Measurements from ENCODE around the gene ZNF275.
"Not testable (repeated sequence)": the region's sequence is repeated elsewhere in the genome, so short reads cannot be mapped to it uniquely, and the experiment has no call there.

Gene ZNF275

DNA sequence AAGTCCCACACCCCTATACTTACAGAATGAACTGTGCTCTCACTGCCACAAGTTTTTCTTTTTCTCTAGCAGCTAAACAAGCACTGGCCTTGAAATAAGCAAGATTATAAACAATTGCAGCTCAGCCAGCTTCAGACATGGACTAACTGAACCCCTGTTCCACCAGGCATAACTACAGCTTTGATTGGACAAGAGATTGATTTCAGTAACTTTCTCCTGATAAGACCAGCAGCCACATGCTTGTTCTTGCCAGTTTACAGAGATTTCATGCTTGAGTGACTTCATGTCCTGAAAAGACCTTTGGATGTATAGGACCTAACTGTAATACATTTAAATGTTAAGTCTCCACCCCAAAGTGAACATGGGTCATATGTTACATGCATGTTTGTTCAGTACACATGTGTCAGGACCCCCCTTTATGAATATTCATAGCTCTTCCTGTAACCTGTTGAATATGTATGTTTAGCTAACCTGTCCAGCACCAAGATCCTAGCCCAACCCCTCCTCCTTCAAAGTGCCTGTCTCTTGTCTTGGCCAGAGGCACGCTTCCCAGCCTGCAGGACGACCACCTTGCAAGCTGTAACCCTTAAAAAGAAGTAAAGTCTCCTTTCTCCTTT is 27.9 kb downstream of the ZNF275 start:
- DNase-seq = no peak

DNA sequence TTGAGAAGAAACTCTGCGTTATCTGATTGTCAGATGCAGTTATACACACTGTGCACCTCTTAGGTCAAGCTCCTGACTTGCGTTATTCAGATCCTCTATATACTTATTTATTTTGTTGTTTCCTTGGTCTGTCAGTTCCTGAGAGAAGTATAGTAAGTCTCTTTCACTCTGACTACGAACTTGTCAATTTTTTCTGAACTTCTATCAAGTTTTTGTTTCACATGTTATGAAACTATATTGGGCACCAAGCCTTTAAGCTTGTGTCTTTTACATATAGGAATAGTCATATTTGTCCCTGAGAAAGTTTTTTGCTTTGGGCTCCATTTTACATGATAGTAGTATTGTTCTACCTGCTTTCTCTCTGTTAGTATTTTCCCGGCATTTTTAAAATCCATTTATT is 31.7 kb downstream of the ZNF275 start:
- DNase-seq = no peak

DNA sequence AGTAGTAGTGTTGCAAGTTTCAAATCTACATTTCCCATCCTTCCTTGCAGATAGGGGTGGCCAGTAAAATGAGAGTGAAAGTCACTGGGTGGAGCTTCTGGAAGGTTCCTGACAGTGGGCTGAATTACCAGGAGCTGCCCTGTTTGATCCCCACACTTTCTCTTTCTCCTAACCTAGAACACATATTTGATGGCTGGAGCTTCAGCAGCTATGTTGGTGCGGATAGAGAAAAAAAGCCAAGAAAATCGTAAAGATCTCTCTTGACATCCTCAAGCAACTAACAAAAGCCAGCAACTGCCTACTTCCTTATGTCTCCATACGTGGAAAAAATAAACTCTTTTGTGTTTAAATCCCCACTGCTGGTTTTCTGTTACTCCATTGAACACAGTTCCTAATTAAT is 32.2 kb downstream of the ZNF275 start:
- no peak for DNase-seq

DNA sequence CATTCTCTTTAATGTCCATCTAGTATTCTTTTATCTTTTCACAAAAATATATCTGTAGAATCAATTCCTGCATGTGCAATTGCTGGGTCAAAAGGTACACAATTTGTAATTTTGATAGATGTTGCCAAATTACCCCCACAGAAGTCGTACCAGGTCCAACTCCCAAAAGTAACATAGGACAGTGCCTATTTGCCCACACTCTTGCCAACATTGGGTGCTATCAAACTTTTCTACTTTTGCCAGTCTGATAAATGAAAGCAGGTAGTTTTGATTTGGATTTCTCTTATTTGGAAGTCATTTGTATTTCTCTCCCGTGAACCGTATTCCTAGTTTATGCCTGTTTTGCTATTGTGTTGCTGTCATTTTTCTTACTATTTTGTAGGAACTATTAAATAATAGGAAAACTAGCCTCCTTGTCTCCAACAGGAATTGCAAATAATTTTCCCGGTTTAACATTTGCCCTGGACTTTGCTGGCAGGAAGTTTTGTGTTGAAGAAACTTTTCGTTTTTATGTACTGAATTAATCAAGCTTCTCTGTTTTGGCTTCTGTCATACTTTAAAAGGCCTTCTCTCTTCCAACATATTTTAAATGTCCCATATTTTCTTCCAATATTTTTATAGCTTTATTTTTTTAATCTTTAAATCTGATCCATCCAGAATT is 33.1 kb downstream of the ZNF275 start:
- no peak for DNase-seq

DNA sequence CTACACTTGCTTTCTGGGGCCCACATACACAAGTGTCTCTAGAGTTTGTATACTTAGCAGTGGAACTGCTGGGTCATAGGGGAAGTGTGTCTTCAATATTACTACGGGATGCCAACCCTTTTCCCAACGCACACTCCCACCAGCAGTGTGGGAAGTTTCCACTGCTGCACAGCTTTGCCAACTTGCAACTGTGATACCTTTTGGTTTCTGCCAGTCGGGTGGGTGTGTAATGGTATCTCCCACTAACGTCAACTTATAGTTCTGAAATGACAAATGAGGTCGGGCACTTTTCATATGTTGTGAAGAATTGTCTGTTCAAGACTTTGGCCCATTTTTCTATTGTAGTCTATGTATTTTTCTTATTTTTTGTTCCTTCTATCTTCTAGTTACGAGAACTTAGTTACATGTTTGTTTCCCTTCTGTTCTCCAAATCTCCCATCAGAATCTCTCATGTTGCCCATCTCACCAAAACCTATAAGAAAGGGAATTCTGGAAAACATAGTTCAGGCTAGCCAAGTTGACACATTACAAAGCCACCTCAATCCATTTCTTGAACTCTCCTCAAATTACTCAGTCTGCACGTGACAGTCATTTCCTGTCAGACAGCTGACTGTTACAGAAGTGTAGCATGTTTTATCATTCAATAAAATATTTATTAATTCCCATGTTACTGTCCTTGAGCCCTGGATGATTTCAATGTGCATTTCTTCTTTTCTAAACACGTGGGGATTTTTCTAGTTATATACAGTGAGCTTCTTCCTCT is 36.5 kb downstream of the ZNF275 start:
- DNase-seq = no peak

DNA sequence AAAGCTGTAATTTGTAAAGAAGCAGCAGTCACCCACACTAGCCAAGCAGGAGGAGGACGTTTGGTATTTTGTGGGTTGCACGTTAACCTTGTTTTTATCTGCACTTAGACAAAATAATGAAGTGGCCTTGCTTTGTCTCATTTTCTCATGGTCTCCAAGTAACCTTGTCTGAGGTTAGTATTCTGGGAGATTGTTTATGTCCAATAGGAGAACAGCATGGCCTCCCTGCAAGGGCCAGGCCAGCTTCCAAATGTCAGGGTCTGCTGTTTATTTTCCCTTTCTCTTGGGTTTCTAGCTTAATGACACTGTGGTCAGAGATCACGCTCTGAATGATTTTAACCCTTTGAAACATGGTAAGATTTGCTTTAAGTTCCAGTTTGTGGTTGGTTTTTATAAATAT is 37.3 kb downstream of the ZNF275 start:
- DNase-seq = no peak

DNA sequence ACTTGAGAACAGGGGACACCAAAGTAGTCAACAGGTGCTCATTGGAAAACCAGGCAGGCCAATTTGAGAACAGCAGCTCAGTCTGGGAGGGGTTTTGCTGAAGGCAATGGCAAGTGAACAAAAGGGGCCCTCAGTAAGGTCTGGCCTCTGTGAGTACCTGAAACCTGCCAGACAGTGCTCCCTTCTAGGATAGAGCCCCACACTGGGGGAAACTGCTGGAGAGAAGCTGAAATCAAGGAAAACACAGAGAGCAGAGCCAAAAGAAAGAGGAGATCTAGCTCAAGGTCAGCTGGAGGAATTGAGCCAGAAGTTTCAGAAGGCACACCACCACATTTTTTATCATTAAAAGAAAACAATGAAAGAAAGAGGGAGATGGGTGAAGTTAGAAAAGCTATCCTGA is 39.0 kb downstream of the ZNF275 start:
- no peak for DNase-seq

DNA sequence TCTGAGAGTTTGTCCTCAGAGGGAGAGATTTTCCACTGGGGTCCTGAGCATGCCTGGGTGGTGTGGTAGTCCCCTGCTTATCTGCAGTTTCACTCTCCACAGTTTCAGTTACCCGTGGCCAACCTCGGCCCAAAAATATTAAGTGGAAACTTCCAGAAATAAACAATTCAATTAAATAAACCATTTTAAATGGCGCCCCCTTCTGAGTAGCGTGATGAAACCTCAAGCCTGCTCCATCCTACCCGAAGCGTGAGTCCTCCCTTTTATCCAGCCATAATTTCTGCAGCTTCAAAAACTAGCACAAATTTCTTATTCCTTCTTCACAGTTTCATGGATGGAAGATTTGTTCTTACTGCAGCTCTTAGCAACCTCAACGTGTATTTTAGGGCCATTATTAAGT is 40.5 kb downstream of the ZNF275 start:
- no peak for DNase-seq

DNA sequence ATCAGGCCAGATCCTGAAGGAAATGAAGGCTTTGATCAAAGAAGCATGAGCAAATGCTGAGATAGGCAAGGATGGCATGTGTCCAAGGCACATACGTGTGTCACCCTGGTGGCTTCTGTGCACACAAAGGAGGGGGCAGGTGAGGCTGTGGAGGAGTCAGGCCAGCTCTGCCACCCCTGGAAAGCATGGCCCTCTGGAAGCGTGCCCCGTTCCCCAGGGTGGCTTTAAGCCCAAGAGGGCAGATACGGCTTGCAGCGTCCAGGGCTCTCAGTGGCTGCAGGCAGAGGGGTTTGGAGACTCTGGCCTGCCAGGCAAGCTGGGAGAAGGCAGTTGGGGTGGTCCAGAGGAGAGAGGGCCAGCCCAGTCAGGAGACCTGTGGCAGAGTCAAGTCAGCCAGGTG is 41.6 kb downstream of the ZNF275 start:
- DNase-seq = no peak

DNA sequence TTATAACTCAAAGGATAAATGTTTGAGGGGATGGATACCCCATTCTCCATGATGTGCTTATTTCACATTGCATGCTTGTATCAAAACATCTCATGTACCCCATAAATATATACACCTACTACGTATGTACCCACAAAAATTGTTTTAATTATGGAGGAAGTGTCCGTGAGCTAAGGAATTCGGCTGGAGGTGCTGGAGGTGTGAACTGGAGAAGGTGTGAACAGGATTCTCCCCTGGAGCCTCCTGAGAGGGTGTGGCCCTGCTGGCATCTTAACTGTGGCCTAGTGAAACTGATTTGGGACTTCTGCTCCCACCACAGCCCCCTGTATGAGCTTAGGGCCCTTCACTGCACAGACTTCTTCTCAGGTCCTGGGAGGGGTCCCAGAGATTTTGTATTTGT is 43.8 kb downstream of the ZNF275 start:
- no peak for DNase-seq

DNA sequence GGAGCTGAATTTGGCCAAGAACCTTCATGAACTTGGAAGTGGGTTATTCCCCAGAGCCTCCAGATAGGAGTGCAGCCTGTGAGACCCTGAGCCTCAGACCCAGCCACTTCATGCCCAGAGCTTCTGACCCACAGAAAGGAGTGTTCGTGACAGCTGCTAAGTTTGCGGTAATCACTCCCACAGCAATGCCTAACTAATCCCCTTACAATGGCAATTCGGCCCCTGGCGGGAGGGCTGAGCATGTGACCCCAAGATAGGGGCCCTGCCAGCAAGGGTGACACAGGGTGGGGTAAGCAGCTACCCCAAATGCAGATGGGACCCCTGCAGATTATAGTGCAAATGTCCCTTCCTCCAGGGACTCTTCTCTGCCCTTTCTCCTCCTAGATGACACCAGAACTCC is 44.7 kb downstream of the ZNF275 start:
- DNase-seq = no peak

DNA sequence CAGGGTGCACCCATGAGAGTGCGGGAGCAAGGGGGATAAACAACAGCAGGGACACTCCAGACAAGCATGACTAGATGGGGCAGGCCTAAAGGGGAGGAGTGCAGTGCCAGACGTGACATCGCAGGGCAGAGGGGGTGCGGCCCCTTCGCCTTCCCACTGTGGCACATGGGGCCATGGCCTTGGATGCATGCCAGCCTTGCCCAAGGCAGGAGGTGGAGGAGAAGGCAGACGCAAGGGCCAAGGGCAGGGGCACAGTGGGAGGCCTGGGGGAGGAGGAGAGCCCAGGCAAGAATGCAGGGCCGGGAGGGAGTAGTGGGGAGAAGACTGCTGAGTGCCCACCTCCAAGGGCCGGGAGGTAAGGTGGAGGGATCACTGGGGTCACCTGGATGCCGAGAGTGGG is 45.6 kb downstream of the ZNF275 start:
- no peak for DNase-seq

DNA sequence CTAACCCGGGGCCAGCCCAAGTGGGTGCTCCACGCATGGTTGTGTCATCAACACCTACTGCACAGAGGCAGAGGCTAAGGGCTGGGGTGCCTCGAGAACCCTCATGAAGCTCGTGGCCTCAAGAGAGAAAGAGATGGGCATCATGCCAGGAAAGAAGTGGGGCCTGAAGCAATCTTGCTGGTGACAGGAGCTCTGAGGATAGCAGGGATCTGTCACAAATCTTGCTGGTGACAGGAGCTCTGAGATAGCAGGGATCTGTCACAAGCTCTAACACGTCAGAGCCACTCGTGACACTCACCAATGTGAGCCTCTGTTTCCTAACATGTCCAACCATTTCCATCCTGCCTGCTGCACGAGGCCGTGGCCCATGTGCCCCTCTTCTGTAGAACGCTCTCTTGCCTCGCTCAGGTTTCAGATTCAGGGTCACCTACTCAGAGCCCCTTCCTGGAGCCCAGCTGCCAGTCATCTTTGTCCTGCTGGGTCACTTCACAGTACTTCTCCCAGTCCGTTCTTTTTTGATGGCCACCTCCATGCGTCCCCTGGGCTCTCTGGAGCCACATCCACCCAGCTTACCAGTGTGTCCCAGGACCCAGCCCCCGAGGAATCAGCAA is 46.1 kb downstream of the ZNF275 start:
- DNase-seq = no peak

DNA sequence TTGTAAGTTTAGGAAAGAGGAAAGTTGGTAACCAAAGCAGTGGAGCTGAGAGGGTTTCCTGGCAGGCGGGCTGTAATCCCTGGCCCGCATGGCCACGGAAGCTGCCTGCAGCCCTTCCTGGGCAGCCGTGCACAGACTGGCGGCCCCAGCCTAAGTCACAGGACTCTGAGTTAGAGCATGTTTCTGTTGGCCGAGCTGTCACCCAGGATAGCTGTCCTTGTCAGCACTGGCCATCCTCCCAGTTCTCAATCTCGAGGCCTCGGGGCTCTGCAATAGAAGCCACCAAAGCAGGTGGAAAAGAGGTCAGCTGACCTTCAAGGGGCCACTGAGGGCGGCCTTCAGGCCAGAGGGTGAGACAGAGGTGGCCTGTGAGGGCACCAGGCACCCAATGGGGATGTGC is 46.7 kb downstream of the ZNF275 start:
- no peak for DNase-seq

DNA sequence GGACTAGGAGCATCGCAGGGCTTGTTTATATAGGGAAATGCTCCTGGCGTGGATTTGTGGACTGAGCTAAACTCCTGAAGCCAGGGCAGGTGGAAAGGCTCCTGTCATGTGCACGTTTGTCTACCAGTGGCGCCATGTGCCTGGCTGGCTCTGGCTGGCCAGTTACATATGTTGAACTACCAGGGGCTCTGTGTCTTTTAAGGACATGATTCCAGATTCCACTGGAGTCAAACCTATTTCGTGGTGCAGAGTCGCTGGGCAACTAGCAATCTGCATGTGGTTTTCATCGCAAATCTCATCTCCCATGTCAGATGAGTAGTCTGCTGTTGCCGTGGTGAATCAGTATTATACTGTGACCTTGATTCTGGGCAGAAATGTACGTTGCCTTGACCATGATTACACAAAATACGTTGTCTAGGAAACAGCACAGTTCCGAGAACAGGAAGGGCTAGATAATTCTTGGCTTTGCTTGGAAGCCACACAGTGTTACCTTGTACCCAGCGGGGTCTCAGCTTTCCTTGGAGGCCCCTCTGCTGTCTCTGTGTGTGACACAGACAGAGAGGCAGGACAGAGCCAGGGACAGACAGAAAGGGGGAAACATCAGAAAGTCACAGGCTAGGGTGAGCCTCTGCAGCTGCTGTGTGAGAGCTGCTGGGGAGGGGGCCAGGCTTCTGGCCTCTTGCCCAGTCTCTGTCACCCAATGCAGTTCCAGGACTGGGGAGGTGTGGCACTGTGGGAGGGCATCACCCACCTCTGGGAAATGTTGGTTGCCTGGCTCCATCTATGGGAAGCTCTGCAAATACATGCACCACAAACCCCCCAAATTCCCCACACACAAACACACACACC is 48.0 kb downstream of the ZNF275 start:
- no peak for DNase-seq

DNA sequence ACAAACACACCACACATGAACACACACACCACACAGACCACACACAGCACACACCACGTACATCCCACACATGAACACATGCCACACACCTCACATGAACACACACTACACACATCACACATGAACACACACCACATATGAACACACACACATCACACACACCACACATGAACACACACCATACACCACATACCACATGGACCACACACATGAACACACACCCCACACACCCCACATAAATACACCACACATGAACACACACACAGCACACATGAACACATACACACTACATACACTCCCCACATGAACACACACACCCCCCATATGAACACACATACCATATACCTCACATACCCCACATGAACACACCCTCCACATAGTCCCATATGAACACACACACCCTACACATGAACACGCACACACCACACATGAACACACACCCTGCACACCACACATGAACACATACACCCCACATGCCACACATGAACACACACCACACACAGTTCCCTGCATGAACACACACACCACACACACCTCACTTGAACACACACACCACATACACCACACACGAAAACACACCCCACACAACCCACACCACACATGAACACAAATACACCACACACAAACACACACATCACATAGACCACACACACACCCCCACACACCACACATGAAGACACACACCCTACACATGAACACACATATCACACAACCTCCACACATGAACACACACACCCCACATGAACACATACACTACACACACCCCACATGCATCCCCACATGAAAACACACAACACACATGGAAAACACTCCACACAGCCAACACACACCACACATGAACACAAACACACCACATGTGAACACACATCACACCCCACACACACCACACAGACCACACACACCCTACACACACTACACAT is 48.9 kb downstream of the ZNF275 start:
- no peak for DNase-seq

DNA sequence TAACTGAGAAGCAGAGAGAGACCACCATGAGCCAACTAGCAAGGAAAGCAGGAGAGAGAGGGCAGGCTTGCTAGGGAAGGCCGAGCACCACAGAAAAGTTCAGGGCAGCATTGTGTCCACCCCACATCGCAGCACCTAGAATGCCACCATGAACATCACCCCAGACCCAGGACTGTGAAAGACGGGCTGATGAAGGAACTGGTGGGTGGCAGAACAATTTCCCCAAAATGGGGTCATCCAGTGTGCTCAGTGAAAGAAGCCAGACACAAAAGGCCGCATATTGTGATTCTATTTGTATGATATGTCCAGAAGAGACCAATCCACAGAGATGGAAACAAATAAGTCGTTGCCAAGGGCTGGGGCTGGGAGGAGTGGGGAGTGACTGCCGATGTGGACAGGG is 50.4 kb downstream of the ZNF275 start:
- DNase-seq = no peak

DNA sequence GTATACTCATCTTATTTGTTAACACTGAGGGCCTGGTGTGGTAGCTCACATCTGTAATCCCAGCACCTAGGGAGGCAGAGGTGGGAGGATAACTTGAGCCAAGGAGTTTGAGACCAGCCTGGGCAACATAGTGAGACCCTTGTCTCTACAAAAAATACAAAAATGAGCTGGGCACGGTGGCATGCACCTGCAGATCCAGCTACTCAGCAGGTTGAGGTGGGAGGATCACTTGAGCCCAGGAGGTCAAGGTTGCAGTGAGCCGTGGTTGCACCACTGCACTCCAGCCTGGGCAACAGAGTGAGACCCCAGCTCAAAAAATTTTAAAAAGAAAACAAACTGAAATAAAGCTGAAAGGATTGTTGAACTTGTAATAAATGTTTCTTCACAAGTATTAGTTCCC is 51.0 kb downstream of the ZNF275 start:
- not testable (repeated sequence) for DNase-seq

DNA sequence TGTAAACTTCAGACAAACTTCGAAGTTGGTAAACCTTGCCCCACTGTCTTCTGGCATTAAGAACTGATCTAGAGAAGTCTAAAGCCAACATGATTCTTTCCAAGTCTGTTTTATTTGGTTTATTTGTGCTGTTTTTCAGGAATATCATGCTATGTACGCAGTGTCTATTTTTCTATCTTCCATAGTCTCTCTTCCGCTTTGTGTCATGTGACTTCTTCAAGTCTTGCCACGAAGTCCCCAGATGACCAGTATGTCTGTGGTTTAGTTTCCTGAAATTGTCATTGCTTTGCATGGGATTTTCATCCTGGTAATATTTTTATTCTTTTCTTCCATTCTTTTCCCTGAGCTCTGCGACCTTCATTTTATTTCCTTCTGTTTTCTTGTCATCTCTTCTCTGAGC is 52.1 kb downstream of the ZNF275 start:
- DNase-seq = no peak

DNA sequence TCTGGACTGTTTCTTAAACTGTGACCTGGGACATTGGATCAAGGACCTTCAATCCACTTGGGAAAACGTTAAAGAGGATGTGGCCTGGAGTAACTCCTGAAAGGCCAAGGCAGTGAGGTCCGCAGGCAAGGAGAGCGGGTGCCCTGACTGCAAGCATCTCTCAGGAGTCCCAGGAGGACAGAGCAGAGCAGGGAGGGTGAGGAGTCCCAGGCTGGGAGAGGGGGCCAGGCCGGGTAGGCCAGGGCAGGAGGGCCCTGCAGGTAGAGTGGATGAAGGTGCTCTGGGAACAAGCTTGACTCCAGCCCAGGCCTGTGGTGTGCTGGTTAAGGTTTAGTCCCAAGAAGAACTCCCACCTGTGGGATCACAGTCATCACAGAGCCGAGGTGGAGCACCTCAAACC is 53.4 kb downstream of the ZNF275 start:
- no peak for DNase-seq

DNA sequence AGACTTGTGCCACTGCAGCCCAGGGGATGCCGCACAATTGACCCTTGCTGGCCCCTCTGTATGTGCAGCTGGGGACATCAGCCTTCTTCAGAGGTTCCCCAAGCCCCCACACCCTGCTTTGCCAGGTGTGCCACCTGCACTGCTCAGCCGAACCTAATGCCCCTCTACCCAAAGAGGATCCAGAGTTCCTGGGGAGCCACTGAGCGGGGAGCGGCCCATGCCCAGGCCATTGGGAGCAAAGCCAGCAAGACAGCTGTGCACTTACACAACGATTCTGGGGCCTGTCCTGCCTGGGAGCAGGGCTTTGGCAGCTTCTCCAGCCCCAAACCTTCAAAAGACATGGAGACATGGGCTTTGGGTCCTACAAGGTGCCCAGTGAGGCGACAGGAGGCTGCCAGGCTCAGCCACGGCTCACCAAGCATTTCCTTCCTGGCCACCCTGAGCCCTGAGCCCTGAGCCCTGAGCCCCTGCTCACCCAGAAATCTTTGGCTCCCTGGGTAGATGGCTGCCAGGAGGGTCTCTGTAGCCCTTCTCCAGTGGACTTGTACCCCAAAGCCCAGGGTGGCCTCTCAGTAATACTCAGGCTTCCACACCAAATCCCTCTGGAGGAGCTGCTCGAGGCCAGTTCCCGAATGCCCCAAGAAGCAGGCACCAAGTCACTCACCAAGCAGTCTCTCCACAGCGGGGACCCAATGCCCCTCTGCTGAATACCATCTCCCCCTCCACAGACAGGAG is 54.2 kb downstream of the ZNF275 start:
- no peak for DNase-seq
